ENCODE measurements around the gene DOCK4.

DNA sequence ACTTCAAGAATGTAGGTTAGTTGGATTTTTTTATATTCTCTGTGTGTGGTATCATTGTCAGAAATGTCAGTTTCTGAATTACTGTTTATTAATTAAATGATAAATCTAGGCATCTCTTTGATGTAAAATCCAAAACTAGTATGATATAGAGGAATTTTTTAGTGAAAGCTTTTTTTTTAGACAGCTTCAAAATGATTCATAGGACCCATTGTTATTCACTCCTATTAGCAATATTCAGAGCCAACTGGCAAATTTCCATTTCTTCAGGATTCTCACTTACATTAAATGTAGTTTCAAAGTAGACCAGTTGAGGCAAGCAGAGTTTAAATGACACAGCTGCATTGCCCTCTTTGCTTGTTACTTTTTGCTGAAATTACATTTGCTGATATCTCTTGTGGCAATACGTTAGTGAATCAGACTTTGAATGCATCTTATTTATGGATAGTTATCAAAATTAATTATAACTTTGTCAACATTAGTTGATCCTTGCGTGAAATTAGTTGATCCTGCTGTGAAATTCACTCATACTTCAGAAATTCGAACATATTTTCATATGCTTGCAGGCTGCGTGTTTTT, 20.6 kb upstream of the DOCK4 start:
- TF ChIP-seq, protein P1, sequence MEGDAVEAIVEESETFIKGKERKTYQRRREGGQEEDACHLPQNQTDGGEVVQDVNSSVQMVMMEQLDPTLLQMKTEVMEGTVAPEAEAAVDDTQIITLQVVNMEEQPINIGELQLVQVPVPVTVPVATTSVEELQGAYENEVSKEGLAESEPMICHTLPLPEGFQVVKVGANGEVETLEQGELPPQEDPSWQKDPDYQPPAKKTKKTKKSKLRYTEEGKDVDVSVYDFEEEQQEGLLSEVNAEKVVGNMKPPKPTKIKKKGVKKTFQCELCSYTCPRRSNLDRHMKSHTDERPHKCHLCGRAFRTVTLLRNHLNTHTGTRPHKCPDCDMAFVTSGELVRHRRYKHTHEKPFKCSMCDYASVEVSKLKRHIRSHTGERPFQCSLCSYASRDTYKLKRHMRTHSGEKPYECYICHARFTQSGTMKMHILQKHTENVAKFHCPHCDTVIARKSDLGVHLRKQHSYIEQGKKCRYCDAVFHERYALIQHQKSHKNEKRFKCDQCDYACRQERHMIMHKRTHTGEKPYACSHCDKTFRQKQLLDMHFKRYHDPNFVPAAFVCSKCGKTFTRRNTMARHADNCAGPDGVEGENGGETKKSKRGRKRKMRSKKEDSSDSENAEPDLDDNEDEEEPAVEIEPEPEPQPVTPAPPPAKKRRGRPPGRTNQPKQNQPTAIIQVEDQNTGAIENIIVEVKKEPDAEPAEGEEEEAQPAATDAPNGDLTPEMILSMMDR (conservative IDR thresholded peaks at IDR 0.05 in 1 of 2, IDR thresholded peaks at IDR 0.05 in 1 of 2; ENCODE audit: extremely low read depth in 1 of 2, insufficient read depth in 1 of 2, low read depth in 1 of 2, low read length in 2 of 2): no peak
- TF ChIP-seq EZH2 (IDR thresholded peaks at IDR 0.05; ENCODE audit: borderline replicate concordance, low read length): no peak

Measured in mammary epithelial cell (primary cell).